HG03571 (cell line): ENCODE data around the gene RHEB.

Experiments
- ATAC-seq: cut with Tn5 transposase; IDR thresholded peaks from one replicate; pipeline ENCODE4 v1.9.1; 2021; ENCODE audit not compliant: unreplicated experiment

The RHEB gene

DNA sequence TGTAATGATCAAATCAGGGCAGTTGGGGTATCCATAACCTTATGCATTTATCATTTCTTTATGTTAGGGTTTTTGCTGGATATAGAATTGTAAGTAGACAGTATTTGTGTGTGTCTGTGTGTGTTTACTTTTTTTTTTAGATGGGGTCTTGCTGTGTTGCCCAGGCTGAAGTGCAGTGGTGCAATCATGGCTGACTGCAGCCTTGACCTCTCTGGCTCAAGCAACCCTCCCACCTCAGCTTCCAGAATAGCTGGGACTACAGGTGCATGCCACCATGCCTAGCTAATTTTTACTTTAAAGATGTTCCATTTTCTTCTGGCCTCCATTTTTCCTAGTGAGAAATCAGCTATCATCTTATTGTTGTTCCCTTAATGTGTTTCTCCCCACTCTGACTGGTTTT, 10.1 kb upstream of the RHEB start:
- ATAC-seq = no peak

DNA sequence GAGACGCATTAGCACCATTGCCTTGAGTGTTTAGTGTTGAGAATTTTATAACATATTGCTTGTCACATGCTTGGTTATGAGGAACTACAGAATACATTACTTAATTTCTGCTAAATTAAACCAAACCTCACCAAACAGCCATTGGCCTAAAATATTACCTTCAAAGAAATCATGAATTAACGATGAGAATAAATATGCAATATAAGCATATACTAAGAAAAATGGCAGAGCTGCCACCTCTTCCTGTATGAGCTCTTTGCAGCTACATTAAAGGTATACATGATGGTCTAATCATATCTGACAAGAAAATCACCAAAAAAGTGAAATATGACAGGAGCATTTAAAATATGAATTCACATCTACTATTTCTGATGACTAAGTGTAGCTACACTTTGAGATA, 5.2 kb upstream of the RHEB start:
- ATAC-seq = no peak

DNA sequence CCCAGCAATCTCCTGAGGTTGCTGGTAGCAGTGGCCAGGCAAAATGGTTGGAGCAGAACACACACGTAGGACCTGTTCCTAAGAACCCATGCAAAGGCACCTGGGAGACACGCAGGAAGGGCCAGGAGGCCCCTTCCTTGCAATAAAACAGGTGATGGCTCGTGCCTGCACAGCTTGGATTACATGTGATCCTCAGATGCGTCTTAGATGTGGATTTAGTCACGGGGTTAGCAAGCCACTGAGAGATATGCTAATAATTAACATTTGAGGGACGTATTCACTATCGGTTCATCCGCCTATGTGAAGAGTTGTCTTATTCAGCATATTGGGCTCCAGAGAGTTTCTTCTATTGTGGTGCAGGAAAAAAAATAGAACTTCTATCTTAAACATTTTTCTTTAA, 4.6 kb upstream of the RHEB start:
- ATAC-seq = no peak

- ATAC-seq = no peak
These were observed 945 bp upstream of the RHEB start for GRCh38 chr7:151520419-151521261.

- peak; percentile 52 for ATAC-seq
These were observed 539 bp downstream of the RHEB start for GRCh38 chr7:151518947-151519764.

DNA sequence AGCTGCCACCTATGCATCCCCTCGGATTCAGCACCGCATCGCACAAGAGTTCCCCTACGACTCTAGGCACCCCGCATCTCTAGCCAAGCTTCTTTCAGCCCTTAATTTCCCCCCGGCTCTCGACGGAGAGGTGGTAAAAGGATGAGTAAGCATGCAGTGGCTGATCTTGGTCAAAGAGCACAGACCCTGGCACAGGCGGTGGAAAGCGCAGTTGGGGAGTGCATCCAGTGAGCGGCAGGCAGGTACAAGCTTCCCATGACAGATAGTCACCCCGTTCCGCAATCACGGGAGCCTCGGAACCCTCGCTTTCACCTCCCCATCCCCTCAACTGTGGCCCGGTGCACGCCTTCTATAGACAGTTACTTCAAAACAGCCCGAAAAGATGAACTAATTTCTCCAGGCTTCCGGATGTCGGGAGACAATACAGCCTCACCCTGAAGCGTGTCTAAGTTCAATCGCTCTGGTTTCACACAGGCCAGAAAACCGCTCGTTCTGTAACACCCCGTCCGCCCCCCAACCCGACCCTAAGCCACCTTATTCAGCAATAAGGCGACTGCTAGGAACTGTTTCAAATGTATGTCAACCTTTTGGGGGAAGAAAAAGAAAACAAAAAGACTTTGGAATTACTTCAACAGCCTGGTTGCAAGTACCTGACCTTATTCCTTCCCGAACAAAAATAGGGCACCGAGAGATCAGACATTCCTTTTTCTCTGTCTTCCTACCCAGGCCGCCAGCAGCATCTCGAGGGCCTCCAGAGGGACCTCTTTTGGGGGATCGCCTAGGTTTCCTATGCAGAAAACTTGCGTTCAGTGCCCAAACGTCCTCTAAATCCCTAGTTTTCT, 1.4 kb downstream of the RHEB start:
- ATAC-seq = no peak

DNA sequence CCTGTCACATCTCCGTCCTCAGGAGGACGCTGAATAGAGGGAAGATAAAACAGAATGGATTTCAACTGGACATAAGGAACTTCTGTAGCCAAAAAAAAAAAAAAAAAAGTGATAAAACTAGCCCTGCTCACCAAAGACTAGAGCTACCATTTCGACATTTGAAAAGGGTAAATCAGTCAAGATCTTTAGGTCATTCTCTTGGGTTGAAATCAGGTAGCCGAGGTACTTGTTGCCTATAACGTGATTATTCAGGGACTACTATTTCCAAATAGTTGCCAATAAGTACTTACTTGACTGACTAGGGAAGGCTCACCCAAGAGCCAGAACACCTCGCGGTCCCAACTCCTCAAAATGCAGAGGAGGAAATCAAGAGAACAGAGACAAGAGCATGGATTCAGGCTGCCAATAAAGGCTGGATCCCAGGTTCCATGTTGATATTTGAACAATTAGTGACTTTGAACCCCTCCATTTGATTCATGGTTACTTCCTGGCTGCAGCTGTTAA, 2.0 kb downstream of the RHEB start:
- ATAC-seq = no peak

- no peak for ATAC-seq
These were observed 4.5 kb downstream of the RHEB start for GRCh38 chr7:151515276-151515565.

- no peak for ATAC-seq
These were observed 5.0 kb downstream of the RHEB start for GRCh38 chr7:151514461-151515275.

GRCh38 chr7:151513133-151513532, 6.6 kb downstream of the RHEB start:
- no peak for ATAC-seq

GRCh38 chr7:151512353-151512752, 7.3 kb downstream of the RHEB start:
- no peak for ATAC-seq

- ATAC-seq = no peak
These were observed 7.7 kb downstream of the RHEB start for GRCh38 chr7:151511946-151512345.

DNA sequence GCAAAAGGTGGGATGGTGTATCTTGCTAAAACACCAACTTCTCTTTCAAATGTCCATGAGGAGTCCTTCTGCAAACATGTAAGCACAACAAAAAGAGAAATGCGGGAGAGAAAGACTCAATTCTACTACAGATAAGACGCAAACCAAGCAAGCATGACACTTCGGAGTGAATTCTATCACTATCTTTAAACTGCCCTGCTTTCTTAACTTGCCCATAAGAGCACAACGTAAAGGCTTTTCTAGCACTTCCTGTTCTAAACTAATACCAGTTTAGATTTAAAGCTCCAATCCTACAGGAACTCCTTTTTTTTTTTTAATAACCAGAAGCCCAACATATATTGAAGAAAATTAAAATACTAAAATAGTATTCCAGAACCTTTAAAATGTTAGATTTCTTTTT, 8.4 kb downstream of the RHEB start:
- ATAC-seq = no peak

DNA sequence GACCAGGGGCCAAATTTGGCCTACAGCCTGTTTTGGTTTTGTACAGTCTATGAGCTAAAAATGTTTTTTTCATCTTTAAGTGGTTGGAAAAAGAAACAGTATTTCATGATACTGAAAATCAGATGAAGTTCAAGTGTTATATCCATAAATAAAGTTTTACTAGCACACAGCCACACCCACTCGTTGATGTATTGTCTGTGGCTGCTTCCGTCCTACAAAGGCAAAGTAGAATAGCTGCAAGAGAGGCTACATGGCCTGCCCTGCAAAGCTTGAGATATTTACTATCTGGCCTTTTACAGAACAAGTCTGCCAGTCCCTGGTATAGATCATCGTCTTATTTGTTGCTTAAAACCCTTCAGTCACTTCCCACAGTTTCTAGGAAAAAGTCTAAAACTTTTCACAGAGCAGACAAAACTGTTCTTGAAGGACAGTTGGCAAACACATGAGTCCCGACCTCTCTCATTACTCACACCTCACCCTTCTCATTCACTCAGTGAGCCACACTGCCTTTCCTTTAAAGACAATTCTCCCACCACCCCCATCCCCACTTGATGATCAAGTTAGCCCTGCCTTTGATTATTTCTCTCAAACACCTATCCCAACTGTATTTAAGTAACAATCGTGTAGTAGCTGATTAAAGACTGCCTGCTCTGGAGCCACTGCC, 9.9 kb downstream of the RHEB start:
- ATAC-seq = no peak

- ATAC-seq = no peak
These were observed 10.7 kb downstream of the RHEB start for GRCh38 chr7:151508991-151509390.

- ATAC-seq = no peak
These were observed 11.9 kb downstream of the RHEB start for GRCh38 chr7:151507806-151508205.

- ATAC-seq = no peak
These were observed 12.8 kb downstream of the RHEB start for GRCh38 chr7:151506901-151507382.

DNA sequence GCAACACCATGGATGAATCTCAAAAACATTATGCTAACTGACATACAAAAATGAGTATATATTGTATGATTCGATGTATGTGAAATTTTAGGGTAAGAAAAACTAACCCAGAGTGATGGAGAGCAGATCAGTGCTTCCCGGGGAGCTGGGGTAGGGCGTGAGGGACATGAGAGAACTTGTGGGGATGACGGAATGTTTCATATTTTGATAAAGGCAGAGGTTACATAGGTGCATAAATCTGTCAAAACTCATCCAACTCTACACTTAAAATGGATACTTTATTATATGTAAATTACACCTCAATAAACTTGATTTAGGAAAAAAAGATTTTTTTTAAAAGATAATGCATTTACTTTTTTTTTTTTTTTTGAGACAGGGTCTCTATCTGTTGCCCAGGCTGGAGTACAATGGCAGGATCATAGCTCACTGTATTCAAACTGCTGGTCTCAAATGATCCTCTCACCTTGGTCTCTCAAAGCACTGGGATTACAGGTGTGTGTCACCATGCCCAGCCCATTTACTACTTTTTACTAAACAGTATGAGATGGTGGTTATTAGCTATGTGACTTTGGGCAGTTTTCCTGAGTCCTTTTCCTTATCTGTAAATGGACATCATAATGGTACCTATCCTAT, 13.7 kb downstream of the RHEB start:
- no peak for ATAC-seq

DNA sequence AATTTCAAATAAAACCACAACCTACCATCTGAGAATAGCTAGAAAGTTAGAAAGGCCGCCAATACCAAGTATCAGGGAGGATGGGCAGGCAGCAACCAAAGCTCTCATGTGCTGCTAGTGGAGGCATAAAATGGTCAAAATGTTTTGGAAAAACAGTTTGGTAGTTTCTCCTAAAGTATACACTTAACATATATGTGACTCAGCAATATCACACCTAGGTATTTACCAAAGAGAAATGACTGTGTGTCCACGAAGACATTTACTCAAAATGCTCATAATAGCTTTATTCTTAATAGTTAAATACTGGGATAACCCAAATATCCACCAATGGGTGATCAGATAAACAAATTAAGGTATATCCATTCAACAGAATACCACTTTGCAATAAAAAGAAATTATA, 14.3 kb downstream of the RHEB start:
- ATAC-seq = no peak
